Endothelial cell (in vitro differentiated cells): ENCODE data around the gene ZDHHC5. TPM values are rescaled to one million over a fixed set of nuclear protein-coding genes. Genes with fewer than 3 reads are reported as not detected.
A peak's percentile ranks its signal among the peaks of the same experiment; 100 is the strongest.

Experiments used
- DNase-seq: peaks from one replicate; pipeline ENCODE4 v3.0.0; 2021; ENCODE audit warnings: low spot score
- H3K27ac Mint-ChIP-seq: one replicate; pipeline ENCODE4 v1.8.0; 2021; ENCODE audit warnings: mixed read lengths, inconsistent platforms; ENCODE audit not compliant: unreplicated experiment
- H3K27me3 Mint-ChIP-seq: one replicate; pipeline ENCODE4 v1.8.0; 2021; ENCODE audit warnings: mild to moderate bottlenecking, moderate library complexity, mixed read lengths, inconsistent platforms; ENCODE audit not compliant: unreplicated experiment
- H3K36me3 Mint-ChIP-seq: one replicate; pipeline ENCODE4 v1.8.0; 2021; ENCODE audit warnings: mild to moderate bottlenecking, low read depth, mixed read lengths, inconsistent platforms; ENCODE audit not compliant: unreplicated experiment
- H3K4me1 Mint-ChIP-seq: one replicate; pipeline ENCODE4 v1.8.0; 2021; ENCODE audit warnings: mild to moderate bottlenecking, mixed read lengths, inconsistent platforms; ENCODE audit not compliant: unreplicated experiment
- H3K4me3 Mint-ChIP-seq: one replicate; pipeline ENCODE4 v1.8.0; 2021; ENCODE audit warnings: mild to moderate bottlenecking, mixed read lengths, inconsistent platforms; ENCODE audit not compliant: unreplicated experiment
- H3K9me3 Mint-ChIP-seq: one replicate; pipeline ENCODE4 v1.8.0; 2021; ENCODE audit warnings: mixed read lengths, inconsistent platforms; ENCODE audit not compliant: unreplicated experiment
- total RNA-seq: library from RNA; stranded (reverse); fragmentation: NEBNext Ultra II Directional; extraction: Animal tissue kit (Norgen Biotek cat#: 25700); gene quantifications from one replicate; pipeline ENCODE4 v1.2.1, GENCODE V29; 2021; ENCODE audit not compliant: unreplicated experiment
- TF ChIP-seq, protein P1 (sequence below): fragments of 200-600 bp; sonication (generic); IDR thresholded peaks from one replicate; pipeline ENCODE4 v1.5.0; 2021; ENCODE audit warnings: antibody characterized with exemption; ENCODE audit not compliant: unreplicated experiment

ZDHHC5 gene
- total RNA-seq, 1 donor from 2014 or later = 78.3 TPM

DNA sequence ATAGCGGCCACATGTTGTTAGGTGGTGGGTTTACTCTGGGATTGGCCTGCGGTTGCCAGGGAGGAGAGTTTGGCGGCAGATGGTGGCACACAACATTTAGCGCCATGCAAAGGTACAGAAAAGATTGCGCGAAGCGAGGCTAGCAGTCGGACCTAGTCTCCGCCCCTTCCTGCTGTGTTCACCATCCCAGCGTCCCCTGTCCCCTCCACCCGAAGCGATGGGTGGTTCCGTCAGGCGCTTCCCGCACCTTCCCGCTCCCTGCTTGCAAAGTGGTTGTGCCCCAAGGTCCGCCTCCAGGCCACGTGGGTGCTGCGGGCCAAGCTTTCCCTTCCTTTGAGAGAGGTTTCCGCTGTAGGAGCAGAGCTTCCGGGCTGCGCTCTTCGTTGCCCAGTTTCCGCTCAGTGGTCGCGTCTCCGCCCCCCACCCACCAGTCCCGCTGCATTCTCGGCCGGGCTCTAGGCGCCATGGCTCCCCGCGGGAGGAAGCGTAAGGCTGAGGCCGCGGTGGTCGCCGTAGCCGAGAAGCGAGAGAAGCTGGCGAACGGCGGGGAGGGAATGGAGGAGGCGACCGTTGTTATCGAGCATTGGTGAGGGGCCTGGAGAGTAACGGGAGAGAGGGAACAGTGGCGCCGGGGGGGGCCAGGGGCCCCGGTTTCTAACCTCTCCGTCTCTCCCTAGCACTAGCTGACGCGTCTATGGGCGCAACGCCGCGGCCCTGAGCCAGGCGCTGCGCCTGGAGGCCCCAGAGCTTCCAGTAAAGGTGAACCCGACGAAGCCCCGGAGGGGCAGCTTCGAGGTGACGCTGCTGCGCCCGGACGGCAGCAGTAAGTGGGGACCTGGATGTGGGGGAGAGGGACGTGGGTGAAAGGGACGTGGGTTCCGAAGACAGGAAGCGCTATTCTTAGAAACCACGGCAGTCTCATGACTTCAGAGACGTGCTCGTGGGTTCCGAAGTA lies 73.5 kb downstream of the ZDHHC5 start, which contains the start of gene SELENOH:
SELENOH (plus strand) TSS at position 360 of the 955 bp plus-strand sequence; CDS start at position 465, 105 bp downstream.
- Mint-ChIP-seq H3K4me1 (peaks cover 33% of the 10 kb centered on the region), H3K4me3 (peak within 1 kb of the TSS; percentile 100), H3K27me3 (peaks cover 19% of the 10 kb centered on the region), H3K27ac (peak within 1 kb of the TSS; percentile 99), H3K9me3 (no peaks in the 10 kb centered on the region), H3K36me3 (peaks cover 45% of the 10 kb centered on the region)
- TF ChIP-seq, protein P1, sequence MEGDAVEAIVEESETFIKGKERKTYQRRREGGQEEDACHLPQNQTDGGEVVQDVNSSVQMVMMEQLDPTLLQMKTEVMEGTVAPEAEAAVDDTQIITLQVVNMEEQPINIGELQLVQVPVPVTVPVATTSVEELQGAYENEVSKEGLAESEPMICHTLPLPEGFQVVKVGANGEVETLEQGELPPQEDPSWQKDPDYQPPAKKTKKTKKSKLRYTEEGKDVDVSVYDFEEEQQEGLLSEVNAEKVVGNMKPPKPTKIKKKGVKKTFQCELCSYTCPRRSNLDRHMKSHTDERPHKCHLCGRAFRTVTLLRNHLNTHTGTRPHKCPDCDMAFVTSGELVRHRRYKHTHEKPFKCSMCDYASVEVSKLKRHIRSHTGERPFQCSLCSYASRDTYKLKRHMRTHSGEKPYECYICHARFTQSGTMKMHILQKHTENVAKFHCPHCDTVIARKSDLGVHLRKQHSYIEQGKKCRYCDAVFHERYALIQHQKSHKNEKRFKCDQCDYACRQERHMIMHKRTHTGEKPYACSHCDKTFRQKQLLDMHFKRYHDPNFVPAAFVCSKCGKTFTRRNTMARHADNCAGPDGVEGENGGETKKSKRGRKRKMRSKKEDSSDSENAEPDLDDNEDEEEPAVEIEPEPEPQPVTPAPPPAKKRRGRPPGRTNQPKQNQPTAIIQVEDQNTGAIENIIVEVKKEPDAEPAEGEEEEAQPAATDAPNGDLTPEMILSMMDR = no peak
- peak; percentile 92 for DNase-seq

- DNase-seq = no peak
- TF ChIP-seq, protein P1 = no peak
- peaks cover 49% of the 10 kb centered on the region for H3K36me3 Mint-ChIP-seq
- peak overlapping the region; percentile 100 for H3K4me3 Mint-ChIP-seq
- peaks cover 19% of the 10 kb centered on the region for H3K27me3 Mint-ChIP-seq
- H3K4me1 Mint-ChIP-seq = peaks cover 33% of the 10 kb centered on the region
- H3K9me3 Mint-ChIP-seq = no peaks in the 10 kb centered on the region
- peak overlapping the region; percentile 99 for H3K27ac Mint-ChIP-seq
Measured at GRCh38 chr11:57742087-57742452, 74.2 kb downstream of the ZDHHC5 start.

DNA sequence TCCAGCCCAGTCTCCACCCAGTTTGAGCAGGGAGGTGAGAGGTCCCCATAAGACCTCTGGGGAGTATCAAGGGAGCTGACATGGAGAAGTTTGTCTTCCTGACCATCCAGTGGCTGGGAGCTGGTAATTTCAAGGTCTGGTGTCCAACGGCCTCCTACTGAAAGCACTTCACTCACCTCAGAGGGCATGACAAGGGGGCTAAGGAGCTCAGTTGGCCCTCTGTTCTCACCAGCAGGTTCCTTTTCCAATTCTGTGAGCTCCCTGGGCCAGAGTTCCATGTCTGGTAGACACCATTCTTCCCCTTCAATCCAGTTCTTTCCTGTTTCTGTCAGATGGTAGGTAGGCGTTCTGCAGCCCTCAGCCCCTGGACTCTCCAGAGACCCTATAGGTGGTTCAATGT lies 76.4 kb downstream of the ZDHHC5 start:
- Mint-ChIP-seq H3K4me1 (peaks cover 33% of the 10 kb centered on the region), H3K27ac (peak overlapping the region; percentile 70), H3K9me3 (no peaks in the 10 kb centered on the region), H3K4me3 (no peak overlapping the region), H3K27me3 (peaks cover 22% of the 10 kb centered on the region), H3K36me3 (peaks cover 34% of the 10 kb centered on the region)
- DNase-seq = no peak
- TF ChIP-seq, protein P1 = no peak

DNA sequence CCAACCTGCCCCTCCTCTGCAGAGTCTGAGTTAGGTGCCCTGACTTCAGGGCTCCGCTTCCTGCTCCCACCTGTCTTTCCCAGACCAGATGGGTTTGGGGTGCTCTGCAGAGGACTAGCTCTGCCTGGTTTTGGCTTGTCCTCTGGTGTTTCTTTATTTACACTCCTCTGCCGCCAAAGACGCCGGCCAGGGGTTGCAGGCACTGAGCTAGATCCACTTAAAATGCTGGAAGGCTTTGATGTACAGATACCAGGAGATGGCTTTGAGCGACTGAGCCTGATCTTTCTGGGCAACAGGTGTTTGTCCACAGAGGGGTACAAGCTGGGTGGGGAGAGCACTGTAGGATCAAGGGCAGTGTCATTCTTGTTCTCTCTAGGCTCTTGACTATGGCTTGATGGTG lies 77.3 kb downstream of the ZDHHC5 start:
- Mint-ChIP-seq H3K27ac (peak overlapping the region; percentile 13), H3K4me1 (peaks cover 31% of the 10 kb centered on the region), H3K9me3 (no peaks in the 10 kb centered on the region), H3K27me3 (peaks cover 19% of the 10 kb centered on the region), H3K4me3 (peak overlapping the region; percentile 37), H3K36me3 (peaks cover 31% of the 10 kb centered on the region)
- DNase-seq = no peak
- TF ChIP-seq, protein P1 = no peak

DNA sequence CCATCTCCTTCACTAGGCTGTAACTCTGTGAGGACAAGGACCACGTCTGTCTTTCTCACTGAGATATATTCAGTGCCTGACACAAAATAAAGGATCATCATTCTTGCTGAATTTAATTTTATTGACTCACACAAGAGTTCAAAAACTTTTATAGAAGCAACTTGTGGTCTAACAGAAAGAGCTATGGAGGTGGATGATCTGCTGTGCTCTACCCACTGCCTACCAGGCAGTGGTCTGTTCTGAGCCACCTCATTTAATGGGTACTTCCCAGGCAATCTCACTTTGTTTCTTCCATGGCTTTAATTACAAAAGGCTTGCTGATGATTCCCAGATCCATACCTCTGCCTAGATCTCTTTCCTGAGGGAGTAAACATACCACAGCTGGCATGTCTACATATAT lies 79.0 kb downstream of the ZDHHC5 start:
- H3K4me3 Mint-ChIP-seq = no peak overlapping the region
- H3K9me3 Mint-ChIP-seq = no peaks in the 10 kb centered on the region
- H3K4me1 Mint-ChIP-seq = peaks cover 29% of the 10 kb centered on the region
- H3K27ac Mint-ChIP-seq = peak overlapping the region; percentile 16
- peaks cover 30% of the 10 kb centered on the region for H3K36me3 Mint-ChIP-seq
- DNase-seq = no peak
- TF ChIP-seq, protein P1 = no peak
- H3K27me3 Mint-ChIP-seq = peaks cover 15% of the 10 kb centered on the region
